Activated CD4-positive, alpha-beta memory T cell treated with anti-CD3 and anti-CD28 coated beads for 36 hours (primary cell): ENCODE data around the gene CCDC175. TPM values are rescaled to one million over a fixed set of nuclear protein-coding genes. Genes with fewer than 3 reads are reported as not detected.

Experiments
- CTCF ChIA-PET: fragments of 350-600 bp; sonication (Branson Sonifier 250); formaldehyde crosslinking; loops from one replicate; lab custom pipeline; 2021; ENCODE audit warnings: antibody characterized with exemption, inconsistent platforms; lab: Charles Lee
- POLR2A ChIA-PET: fragments of 350-600 bp; sonication (Branson Sonifier 250); formaldehyde crosslinking; loops from one replicate; lab custom pipeline; 2021; ENCODE audit warnings: antibody characterized with exemption; lab: Charles Lee
- DNase-seq: peaks from one replicate; pipeline ENCODE4 v3.0.0-alpha.2; 2020
- H3K27ac Mint-ChIP-seq: one replicate; pipeline ENCODE4 v1.8.0; 2021; ENCODE audit warnings: mixed read lengths
- H3K27me3 Mint-ChIP-seq: one replicate; pipeline ENCODE4 v1.8.0; 2021; ENCODE audit warnings: mixed read lengths
- H3K36me3 Mint-ChIP-seq: one replicate; pipeline ENCODE4 v1.8.0; 2021; ENCODE audit warnings: mixed read lengths
- H3K4me1 Mint-ChIP-seq: one replicate; pipeline ENCODE4 v1.8.0; 2021; ENCODE audit warnings: low read depth, mixed read lengths
- H3K4me3 Mint-ChIP-seq: one replicate; pipeline ENCODE4 v1.8.0; 2021; ENCODE audit warnings: mild to moderate bottlenecking, mixed read lengths
- H3K9me3 Mint-ChIP-seq: one replicate; pipeline ENCODE4 v1.8.0; 2021; ENCODE audit warnings: mixed read lengths
- intact Hi-C: fragments of 100-400 bp; cut with micrococcal nuclease; formaldehyde crosslinking; loops from one replicate; pipeline ENCODE4 v1.15.1; 2023
- total RNA-seq, 2 experiments: library from RNA; stranded (reverse); gene quantifications; one replicate each; pipeline ENCODE4 v1.2.3, GENCODE V29; 2021

CCDC175 gene
- total RNA-seq, 2 experiments from 2014 or later = not detected

- POLR2A ChIA-PET = no interaction called here
- Mint-ChIP-seq H3K27me3 (peaks cover 9% of the 10 kb centered on the region), H3K36me3 (no peaks in the 10 kb centered on the region), H3K27ac (no peak overlapping the region), H3K4me3 (no peak overlapping the region), H3K4me1 (no peaks in the 10 kb centered on the region), H3K9me3 (no peaks in the 10 kb centered on the region)
- intact Hi-C loops = no loop called here
- DNase-seq = no peak
- CTCF ChIA-PET = no interaction called here
These were observed 39.1 kb downstream of the CCDC175 start for GRCh38 chr14:59537476-59537875.

DNA sequence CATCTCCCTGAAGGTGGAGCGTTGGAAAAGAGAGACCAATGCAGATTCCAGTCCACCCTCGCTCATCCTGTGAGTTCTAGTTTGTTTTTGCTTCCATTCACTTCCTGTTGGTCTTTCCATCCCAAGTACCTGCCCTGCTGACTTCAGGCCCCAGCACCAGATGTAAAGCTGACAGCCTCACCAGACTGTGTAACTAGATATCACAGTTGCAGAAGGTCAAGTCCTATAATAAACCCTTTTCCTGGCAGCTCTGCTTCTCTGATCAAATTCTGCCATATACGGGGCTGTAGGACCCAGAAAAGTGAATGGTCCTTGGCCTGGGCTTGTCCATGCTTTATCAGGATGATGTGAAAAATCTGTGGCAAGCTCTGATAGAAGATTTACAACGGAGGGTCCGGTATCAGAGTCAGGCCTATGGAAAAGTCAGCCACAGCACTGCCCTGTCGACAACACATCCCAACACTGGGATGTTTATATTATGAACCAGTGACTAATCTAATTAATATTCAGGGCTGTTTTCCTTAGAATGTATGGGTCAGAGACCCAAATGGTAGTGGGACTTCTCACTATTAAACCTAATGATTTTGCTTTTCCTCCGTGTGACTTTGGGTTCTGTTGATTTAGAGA lies 42.1 kb downstream of the CCDC175 start:
- H3K36me3 Mint-ChIP-seq = no peaks in the 10 kb centered on the region
- H3K27me3 Mint-ChIP-seq = peaks cover 13% of the 10 kb centered on the region
- no peak overlapping the region for H3K4me3 Mint-ChIP-seq
- intact Hi-C loops = no loop called here
- no peak overlapping the region for H3K27ac Mint-ChIP-seq
- no peaks in the 10 kb centered on the region for H3K9me3 Mint-ChIP-seq
- DNase-seq = no peak
- H3K4me1 Mint-ChIP-seq = no peaks in the 10 kb centered on the region
- POLR2A ChIA-PET = no interaction called here
- CTCF ChIA-PET = no interaction called here

- intact Hi-C loops = no loop called here
- POLR2A ChIA-PET = no interaction called here
- Mint-ChIP-seq H3K4me1 (no peaks in the 10 kb centered on the region), H3K36me3 (no peaks in the 10 kb centered on the region), H3K27ac (no peak overlapping the region), H3K4me3 (no peak overlapping the region), H3K9me3 (peaks cover 6% of the 10 kb centered on the region), H3K27me3 (peaks cover 13% of the 10 kb centered on the region)
- CTCF ChIA-PET = no interaction called here
- DNase-seq = no peak
These were observed 44.2 kb downstream of the CCDC175 start for GRCh38 chr14:59532419-59532818.

DNA sequence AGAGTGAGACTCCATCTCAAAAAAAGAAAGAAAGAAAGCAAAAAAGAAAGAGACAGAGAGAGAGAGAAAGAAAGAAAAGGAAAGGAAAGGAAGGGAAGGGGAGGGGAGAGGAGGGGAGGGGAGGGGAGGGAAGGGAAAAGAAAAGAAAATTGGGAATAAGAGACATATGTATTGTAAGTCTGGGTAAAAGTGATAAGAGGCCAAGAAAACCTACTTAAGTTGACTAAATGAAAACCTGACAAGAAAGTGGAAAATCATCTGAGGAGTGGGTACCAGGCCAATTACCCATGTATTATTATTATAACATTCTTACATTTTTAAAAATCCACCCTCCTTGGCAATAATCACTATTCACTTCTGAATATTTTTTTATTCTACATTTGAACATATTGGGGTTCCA lies 46.3 kb downstream of the CCDC175 start:
- CTCF ChIA-PET = no interaction called here
- no peak overlapping the region for H3K27ac Mint-ChIP-seq
- POLR2A ChIA-PET = no interaction called here
- H3K36me3 Mint-ChIP-seq = no peaks in the 10 kb centered on the region
- intact Hi-C loops = no loop called here
- H3K4me1 Mint-ChIP-seq = no peaks in the 10 kb centered on the region
- H3K4me3 Mint-ChIP-seq = no peak overlapping the region
- peaks cover 6% of the 10 kb centered on the region for H3K9me3 Mint-ChIP-seq
- H3K27me3 Mint-ChIP-seq = peaks cover 9% of the 10 kb centered on the region
- DNase-seq = no peak

DNA sequence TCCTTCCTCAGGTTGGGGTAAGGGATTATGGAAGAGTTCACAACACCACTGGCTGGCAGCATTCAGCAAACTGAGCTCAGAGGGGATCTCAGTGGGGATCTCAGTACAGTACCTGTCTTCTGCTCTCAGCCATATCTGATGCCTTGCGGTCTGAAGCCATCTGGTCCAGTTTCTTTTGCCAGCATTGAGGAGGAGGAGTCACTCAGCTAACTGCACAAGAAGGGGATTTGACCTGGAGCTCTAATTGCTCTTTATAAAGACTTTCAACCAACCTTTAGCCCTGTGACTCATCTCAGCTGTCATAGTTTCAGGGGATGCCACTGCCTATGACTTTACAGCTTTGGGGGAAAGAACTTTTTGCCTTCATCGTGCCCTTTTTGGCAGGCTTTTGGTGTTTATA lies 47.4 kb downstream of the CCDC175 start:
- Mint-ChIP-seq H3K27ac (no peak overlapping the region), H3K4me3 (no peak overlapping the region), H3K4me1 (no peaks in the 10 kb centered on the region), H3K27me3 (peaks cover 11% of the 10 kb centered on the region), H3K9me3 (peaks cover 6% of the 10 kb centered on the region), H3K36me3 (no peaks in the 10 kb centered on the region)
- intact Hi-C loops = no loop called here
- POLR2A ChIA-PET = interaction anchor here (0.7 kb wide), 1 partner anchor 36 kb away, joined by 3 read pairs; no protein-coding TSS in a partner anchor
- CTCF ChIA-PET = no interaction called here
- DNase-seq = no peak

DNA sequence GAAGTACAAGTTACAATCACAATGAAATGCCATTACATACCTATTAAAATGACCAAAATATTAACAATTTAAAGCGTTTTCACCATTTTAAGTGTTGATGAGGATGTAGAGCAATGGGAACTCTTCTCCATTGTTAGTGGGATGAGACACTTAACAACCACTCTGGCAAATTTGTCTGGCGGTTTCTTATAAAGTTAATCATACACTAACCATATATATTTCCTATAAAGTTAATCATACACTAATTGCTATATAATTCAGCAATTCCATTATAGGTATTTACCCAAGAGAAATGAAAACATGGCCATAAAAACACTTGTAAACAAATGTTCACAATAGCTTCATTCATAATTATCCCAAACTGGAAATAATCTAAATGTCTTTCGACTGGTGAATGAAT lies 56.4 kb downstream of the CCDC175 start:
- CTCF ChIA-PET = no interaction called here
- no peaks in the 10 kb centered on the region for H3K4me1 Mint-ChIP-seq
- POLR2A ChIA-PET = no interaction called here

GRCh38 chr14:59511916-59512575 lies 64.6 kb downstream of the CCDC175 start:
- Mint-ChIP-seq H3K4me1 (no peaks in the 10 kb centered on the region), H3K27ac (no peak overlapping the region), H3K4me3 (no peak overlapping the region), H3K9me3 (no peaks in the 10 kb centered on the region), H3K36me3 (no peaks in the 10 kb centered on the region), H3K27me3 (peaks cover 8% of the 10 kb centered on the region)
- ChIA-PET CTCF (interaction anchor here (0.9 to 2.1 kb wide), 3 partner anchors 10 to 65 kb away, joined by 3 to 13 read pairs (median 3); partner anchors contain the start of gene CCDC175), POLR2A (interaction anchor here (0.5 kb wide), 1 partner anchor 361 kb away, joined by 5 read pairs; no protein-coding TSS in a partner anchor)
- DNase-seq = peak; percentile 17
- intact Hi-C loops = no loop called here

More for the DNA sequence above, 56.4 kb downstream of the CCDC175 start:
- DNase-seq = no peak
- intact Hi-C loops = no loop called here
- Mint-ChIP-seq H3K4me3 (no peak overlapping the region), H3K27me3 (peaks cover 5% of the 10 kb centered on the region), H3K36me3 (no peaks in the 10 kb centered on the region), H3K9me3 (no peaks in the 10 kb centered on the region), H3K27ac (no peak overlapping the region)

DNA sequence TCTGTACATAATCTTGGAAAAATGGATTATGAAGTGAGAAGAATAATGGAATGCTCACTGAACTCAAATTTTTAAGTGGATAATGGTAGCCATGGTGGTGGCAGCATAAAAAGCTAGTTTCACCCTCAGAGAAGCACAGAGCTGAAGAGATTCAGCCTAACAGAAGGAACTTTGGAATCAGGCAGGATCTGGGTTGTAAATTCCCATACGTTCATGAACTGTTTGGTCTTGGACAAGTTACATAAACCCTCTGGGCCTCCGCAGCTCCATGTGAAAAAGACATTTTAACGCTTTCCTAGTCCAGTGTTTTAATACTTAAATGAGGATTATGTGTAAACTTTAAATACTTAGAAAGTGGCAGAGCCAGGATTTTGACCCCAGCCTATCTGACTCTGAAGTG lies 65.6 kb downstream of the CCDC175 start:
- H3K9me3 Mint-ChIP-seq = no peaks in the 10 kb centered on the region
- POLR2A ChIA-PET = no interaction called here
- H3K4me3 Mint-ChIP-seq = no peak overlapping the region
- H3K4me1 Mint-ChIP-seq = no peaks in the 10 kb centered on the region
- CTCF ChIA-PET = interaction anchor here (0.7 kb wide), 1 partner anchor 58 kb away, joined by 3 read pairs; no protein-coding TSS in a partner anchor
- no peaks in the 10 kb centered on the region for H3K36me3 Mint-ChIP-seq
- DNase-seq = no peak
- intact Hi-C loops = no loop called here
- H3K27me3 Mint-ChIP-seq = peaks cover 8% of the 10 kb centered on the region
- no peak overlapping the region for H3K27ac Mint-ChIP-seq

DNA sequence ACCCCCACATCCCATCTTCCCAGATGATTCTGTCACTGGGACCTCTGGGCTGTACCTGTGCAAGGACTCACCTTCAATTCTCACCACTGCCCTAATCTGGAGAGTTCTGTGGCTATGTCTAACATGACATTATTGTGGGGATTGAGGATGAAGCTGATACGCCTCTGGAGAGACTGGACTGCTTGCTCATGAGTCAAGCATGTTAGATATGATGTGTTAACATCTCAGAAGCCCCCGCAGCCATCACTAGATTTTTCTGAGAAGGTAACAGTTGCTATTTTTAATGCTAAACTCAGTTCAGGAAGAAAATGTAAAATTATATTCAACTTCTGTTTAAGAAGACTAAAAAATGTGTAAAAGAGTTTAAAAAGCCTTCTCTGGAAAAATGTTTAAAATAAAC lies 66.6 kb downstream of the CCDC175 start:
- H3K27ac Mint-ChIP-seq = no peak overlapping the region
- DNase-seq = no peak
- no peaks in the 10 kb centered on the region for H3K36me3 Mint-ChIP-seq
- POLR2A ChIA-PET = no interaction called here
- CTCF ChIA-PET = interaction anchor here (6.5 kb wide), 1 partner anchor 67 kb away, joined by 50 read pairs; the partner anchor contains the start of gene CCDC175
- H3K4me1 Mint-ChIP-seq = no peaks in the 10 kb centered on the region
- peaks cover 8% of the 10 kb centered on the region for H3K27me3 Mint-ChIP-seq
- H3K9me3 Mint-ChIP-seq = no peaks in the 10 kb centered on the region
- no peak overlapping the region for H3K4me3 Mint-ChIP-seq
- intact Hi-C loops = no loop called here

- intact Hi-C loops = no loop called here
- H3K27me3 Mint-ChIP-seq = peaks cover 5% of the 10 kb centered on the region
- H3K36me3 Mint-ChIP-seq = no peaks in the 10 kb centered on the region
- DNase-seq = no peak
- POLR2A ChIA-PET = no interaction called here
- CTCF ChIA-PET = interaction anchor here (0.9 to 6.5 kb wide), 4 partner anchors 35 to 676 kb away, joined by 3 to 50 read pairs (median 3); partner anchors contain the start of gene CCDC175
- no peak overlapping the region for H3K27ac Mint-ChIP-seq
- no peak overlapping the region for H3K4me3 Mint-ChIP-seq
- H3K4me1 Mint-ChIP-seq = peaks cover 7% of the 10 kb centered on the region
- H3K9me3 Mint-ChIP-seq = no peaks in the 10 kb centered on the region
These were observed 67.5 kb downstream of the CCDC175 start for GRCh38 chr14:59509101-59509500.

DNA sequence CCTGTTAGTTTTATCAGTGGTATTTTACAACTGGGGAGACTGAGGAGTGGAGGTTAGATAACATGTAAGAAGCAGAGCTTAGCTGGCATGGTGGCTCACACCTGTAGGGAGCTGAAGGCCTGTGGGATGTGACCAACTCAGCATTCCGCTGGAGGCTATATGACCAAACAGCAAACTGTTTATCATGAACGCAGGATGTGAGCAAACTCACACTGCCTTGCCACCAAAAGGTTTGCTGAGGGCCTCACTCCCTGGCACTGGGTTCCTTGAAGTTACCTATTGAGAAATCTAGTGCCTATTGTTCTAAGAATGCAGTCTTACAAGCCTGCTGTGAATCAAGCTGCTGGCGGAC lies 68.9 kb downstream of the CCDC175 start:
- Mint-ChIP-seq H3K27me3 (peaks cover 1% of the 10 kb centered on the region), H3K9me3 (no peaks in the 10 kb centered on the region), H3K4me3 (no peak overlapping the region), H3K27ac (no peak overlapping the region), H3K36me3 (no peaks in the 10 kb centered on the region), H3K4me1 (peaks cover 9% of the 10 kb centered on the region)
- CTCF ChIA-PET = interaction anchor here (0.6 to 6.5 kb wide), 10 partner anchors 16 to 1976 kb away, joined by 3 to 50 read pairs (median 4); partner anchors contain the start of genes CCDC175, JKAMP and L3HYPDH
- DNase-seq = no peak
- POLR2A ChIA-PET = interaction anchor here (1.1 to 1.5 kb wide), 2 partner anchors 24 to 319 kb away, joined by 3 to 4 read pairs; partner anchors contain the start of genes DAAM1, JKAMP and L3HYPDH
- intact Hi-C loops = loop anchor here (1.0 kb wide), 2 partner anchors 69 to 677 kb away; partner anchors contain the start of gene CCDC175

DNA sequence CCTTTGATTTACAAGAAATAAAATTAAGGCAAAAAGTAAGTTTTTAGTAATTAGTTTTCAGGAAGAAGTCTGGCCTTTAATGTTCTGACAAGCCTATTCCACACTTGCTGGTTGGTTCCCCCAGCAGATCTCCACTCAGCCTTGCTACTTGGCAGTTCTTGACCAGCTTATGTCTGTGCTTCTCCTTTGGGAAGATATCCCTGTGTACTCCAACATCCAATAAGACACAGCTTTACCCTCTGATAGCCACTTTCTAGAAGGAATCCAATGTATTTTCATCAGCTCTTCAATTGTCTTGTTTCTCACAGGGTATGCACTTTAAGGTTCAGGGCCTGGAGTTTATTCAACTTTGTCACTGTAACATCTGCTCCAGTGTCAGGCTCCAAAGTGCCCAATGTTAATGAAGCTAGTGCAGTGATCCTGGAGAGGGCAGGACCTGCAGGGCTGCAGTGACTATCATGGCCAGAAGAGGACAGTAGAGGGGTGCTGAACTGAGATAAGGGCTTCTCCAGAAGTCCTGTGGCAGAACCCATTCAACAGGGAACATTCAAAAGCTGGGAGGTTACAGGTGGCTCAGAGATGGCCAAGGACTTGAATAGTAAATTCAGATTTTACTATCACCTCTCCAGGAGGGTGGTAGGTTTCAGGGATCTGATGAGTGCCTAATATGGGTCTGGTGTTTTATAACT lies 69.4 kb downstream of the CCDC175 start:
- no peak overlapping the region for H3K4me3 Mint-ChIP-seq
- no peaks in the 10 kb centered on the region for H3K9me3 Mint-ChIP-seq
- H3K27ac Mint-ChIP-seq = no peak overlapping the region
- POLR2A ChIA-PET = interaction anchor here (1.1 to 1.5 kb wide), 2 partner anchors 23 to 319 kb away, joined by 3 to 4 read pairs; partner anchors contain the start of genes DAAM1, JKAMP and L3HYPDH
- H3K27me3 Mint-ChIP-seq = peaks cover 1% of the 10 kb centered on the region
- CTCF ChIA-PET = interaction anchor here (0.6 to 6.5 kb wide), 13 partner anchors 16 to 1976 kb away, joined by 3 to 50 read pairs (median 4); partner anchors contain the start of genes CCDC175, JKAMP and L3HYPDH
- H3K36me3 Mint-ChIP-seq = peaks cover 3% of the 10 kb centered on the region
- intact Hi-C loops = loop anchor here (1.0 kb wide), 2 partner anchors 69 to 677 kb away; partner anchors contain the start of gene CCDC175
- peaks cover 9% of the 10 kb centered on the region for H3K4me1 Mint-ChIP-seq
- DNase-seq = peak; percentile 70
